Type B pancreatic cell (in vitro differentiated cells): Measurements from ENCODE around the gene AKT1S1. TPM values are rescaled to one million over a fixed set of nuclear protein-coding genes. Genes with fewer than 3 reads are reported as not detected.

ENCODE experiments used
- DNase-seq: peaks from one replicate; pipeline ENCODE4 v3.0.0; 2021; ENCODE audit warnings: mixed read lengths; ENCODE audit not compliant: unreplicated experiment; ENCODE audit errors: extremely low spot score
- H3K27ac Mint-ChIP-seq: 2 replicates; pipeline ENCODE4 v1.8.0; 2021; ENCODE audit warnings: mild to moderate bottlenecking, mixed read lengths
- H3K27me3 Mint-ChIP-seq: 2 replicates; pipeline ENCODE4 v1.8.0; 2021; ENCODE audit warnings: mixed read lengths
- H3K36me3 Mint-ChIP-seq: 2 replicates; pipeline ENCODE4 v1.8.0; 2021; ENCODE audit warnings: mixed read lengths
- H3K4me1 Mint-ChIP-seq: one replicate; pipeline ENCODE4 v1.8.0; 2021; ENCODE audit warnings: mixed read lengths; ENCODE audit not compliant: unreplicated experiment
- H3K4me3 Mint-ChIP-seq: 2 replicates; pipeline ENCODE4 v1.8.0; 2021; ENCODE audit warnings: mild to moderate bottlenecking, mixed read lengths
- H3K9me3 Mint-ChIP-seq: 2 replicates; pipeline ENCODE4 v1.8.0; 2021; ENCODE audit warnings: mixed read lengths
- CTCF ChIP-seq: fragments of 200-600 bp; sonication (generic); conservative IDR thresholded peaks from 2 replicates; pipeline ENCODE4 v1.5.0; 2021; ENCODE audit warnings: antibody characterized with exemption, mild to moderate bottlenecking
- total RNA-seq: library from RNA; stranded (reverse); gene quantifications from 2 replicates; pipeline ENCODE4 v1.2.1, GENCODE V29; 2021; ENCODE audit warnings: low replicate concordance

AKT1S1 gene
- total RNA-seq, 1 donor from 2014 or later = 40.1 TPM

- Mint-ChIP-seq H3K4me3 (no peak overlapping the region), H3K4me1 (no peaks in the 10 kb centered on the region), H3K27ac (no peak overlapping the region), H3K36me3 (peaks cover 17% of the 10 kb centered on the region), H3K27me3 (no peaks in the 10 kb centered on the region), H3K9me3 (no peaks in the 10 kb centered on the region)
- TF ChIP-seq CTCF = no peak
- no peak for DNase-seq
These were observed 33.9 kb downstream of the AKT1S1 start for GRCh38 chr19:49843265-49843664.

GRCh38 chr19:49840736-49841249, 36.4 kb downstream of the AKT1S1 start:
- no peak for DNase-seq
- Mint-ChIP-seq H3K36me3 (peaks cover 30% of the 10 kb centered on the region), H3K27me3 (no peaks in the 10 kb centered on the region), H3K9me3 (no peaks in the 10 kb centered on the region), H3K27ac (no peak overlapping the region), H3K4me3 (no peak overlapping the region), H3K4me1 (peaks cover 4% of the 10 kb centered on the region)
- no peak for TF ChIP-seq CTCF

GRCh38 chr19:49840321-49840720, 36.8 kb downstream of the AKT1S1 start:
- TF ChIP-seq CTCF = no peak
- Mint-ChIP-seq H3K36me3 (peaks cover 30% of the 10 kb centered on the region), H3K27ac (no peak overlapping the region), H3K9me3 (no peaks in the 10 kb centered on the region), H3K4me3 (no peak overlapping the region), H3K27me3 (no peaks in the 10 kb centered on the region), H3K4me1 (peaks cover 4% of the 10 kb centered on the region)
- DNase-seq = no peak

GRCh38 chr19:49839713-49840112, 37.4 kb downstream of the AKT1S1 start:
- Mint-ChIP-seq H3K4me3 (no peak overlapping the region), H3K36me3 (peaks cover 30% of the 10 kb centered on the region), H3K27ac (no peak overlapping the region), H3K27me3 (no peaks in the 10 kb centered on the region), H3K4me1 (peaks cover 4% of the 10 kb centered on the region), H3K9me3 (no peaks in the 10 kb centered on the region)
- TF ChIP-seq CTCF = no peak
- no peak for DNase-seq

- no peak for DNase-seq
- TF ChIP-seq CTCF = no peak
- no peaks in the 10 kb centered on the region for H3K9me3 Mint-ChIP-seq
- H3K27me3 Mint-ChIP-seq = no peaks in the 10 kb centered on the region
- H3K36me3 Mint-ChIP-seq = peaks cover 30% of the 10 kb centered on the region
- no peak overlapping the region for H3K27ac Mint-ChIP-seq
- no peak overlapping the region for H3K4me3 Mint-ChIP-seq
- peaks cover 4% of the 10 kb centered on the region for H3K4me1 Mint-ChIP-seq
These were observed 38.1 kb downstream of the AKT1S1 start for GRCh38 chr19:49838885-49839588.
